Measurements from ENCODE around the gene ATRX.

GRCh38 chrX:77658886-77659285, 127.1 kb downstream of the ATRX start:
- TF ChIP-seq POLR2AphosphoS5 (IDR thresholded peaks at IDR 0.05; ENCODE audit: low read depth, low read length) (no peak), TAF1 (IDR thresholded peaks at IDR 0.05; ENCODE audit: borderline replicate concordance, low read depth, low read length) (no peak)

All from GM12892 (cell line).